Activated CD4-positive, alpha-beta T cell treated with anti-CD3 and anti-CD28 coated beads for 48 hours (primary cell): ENCODE data around the gene FZR1.
"Not testable (repeated sequence)": the region's sequence is repeated elsewhere in the genome, so short reads cannot be mapped to it uniquely, and the experiment has no call there.

ENCODE experiments used
- DNase-seq: peaks from one replicate; pipeline ENCODE4 v3.0.0-alpha.2; 2020

Gene FZR1

DNA sequence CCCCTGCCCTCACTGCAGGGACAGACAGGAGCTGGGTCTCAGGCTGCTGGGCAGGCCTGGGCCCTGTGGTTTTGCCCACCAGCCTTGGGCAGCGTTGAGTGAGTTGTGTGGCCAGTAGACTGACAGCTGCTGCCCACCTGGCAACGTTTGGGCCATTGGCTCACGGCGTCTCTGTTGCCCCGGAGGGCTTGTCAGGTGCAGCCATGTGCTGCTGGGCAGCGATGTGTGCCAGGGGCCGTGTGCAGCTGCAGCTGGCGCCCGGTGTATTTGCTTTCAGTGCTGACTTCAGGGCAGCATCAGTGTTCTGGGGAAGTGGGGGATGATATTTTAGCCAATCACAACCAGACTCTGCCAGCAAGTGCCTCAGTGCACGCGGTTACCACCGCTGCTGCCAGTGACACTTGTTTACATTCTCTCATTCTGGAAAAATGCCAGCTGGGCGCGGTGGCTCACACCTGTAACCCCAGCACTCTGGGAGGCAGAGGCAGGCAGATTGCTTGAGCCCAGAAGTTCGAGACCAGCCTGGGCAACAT, 10.6 kb downstream of the FZR1 start:
- peak; percentile 49 for DNase-seq

DNA sequence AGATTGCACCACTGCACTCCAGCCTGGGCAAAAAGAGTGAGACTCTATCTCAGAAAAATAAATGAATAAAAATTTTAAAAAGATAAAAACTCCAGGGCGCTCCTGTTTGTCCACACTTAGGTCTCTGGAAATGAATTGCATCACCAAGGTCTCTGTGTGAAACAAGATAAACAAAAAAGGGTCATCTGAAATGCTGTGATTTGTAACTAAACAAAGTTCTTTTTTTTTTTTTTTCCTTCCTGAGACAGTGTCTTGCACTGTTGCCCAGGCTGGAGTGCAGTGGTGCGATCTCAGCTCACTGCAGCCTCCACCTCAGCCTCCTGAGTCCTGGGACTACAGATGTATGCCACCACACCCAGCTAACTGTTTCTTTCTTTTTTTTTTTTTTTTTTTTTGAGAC, 11.5 kb downstream of the FZR1 start:
- DNase-seq, result no peak

DNA sequence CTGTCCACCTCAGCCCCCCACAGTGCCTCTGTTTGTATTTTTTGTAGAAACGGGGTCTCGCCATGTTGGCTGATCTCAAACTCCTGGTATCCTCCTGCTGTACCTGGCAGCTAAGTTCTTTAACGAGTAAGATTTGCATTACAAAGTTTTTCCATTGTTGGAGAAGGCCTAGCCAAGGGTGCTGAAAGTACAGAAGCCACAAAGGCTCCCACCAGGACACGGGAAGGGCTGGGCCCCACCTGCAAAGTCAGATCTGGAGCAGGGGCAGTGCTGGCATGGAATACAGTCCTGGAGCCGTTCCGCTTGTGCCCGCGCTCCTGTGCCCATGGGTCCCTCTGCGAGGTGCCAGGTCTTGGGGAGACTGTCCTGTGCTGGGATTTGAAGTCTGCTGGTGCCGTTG, 12.1 kb downstream of the FZR1 start:
- no peak for DNase-seq

DNA sequence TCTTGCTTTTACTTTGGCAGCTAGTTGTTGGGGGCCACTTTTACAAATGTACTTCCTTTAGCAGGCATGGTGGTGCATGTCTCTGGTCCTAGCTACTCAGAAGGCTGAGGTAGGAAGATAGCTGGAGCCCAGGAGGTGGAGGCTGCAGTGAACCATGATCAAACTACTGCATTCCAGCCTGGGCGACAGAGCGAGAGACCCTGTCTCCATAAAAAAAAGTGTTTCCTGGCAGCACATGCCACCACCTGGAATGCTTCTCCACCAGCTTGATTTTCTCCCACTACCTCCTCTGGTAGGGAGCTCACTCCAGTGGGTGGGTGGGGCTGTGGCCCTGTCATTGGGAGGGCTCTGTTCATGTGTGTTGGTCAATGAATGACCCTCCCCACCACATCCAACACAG, 12.5 kb downstream of the FZR1 start:
- DNase-seq, result no peak

DNA sequence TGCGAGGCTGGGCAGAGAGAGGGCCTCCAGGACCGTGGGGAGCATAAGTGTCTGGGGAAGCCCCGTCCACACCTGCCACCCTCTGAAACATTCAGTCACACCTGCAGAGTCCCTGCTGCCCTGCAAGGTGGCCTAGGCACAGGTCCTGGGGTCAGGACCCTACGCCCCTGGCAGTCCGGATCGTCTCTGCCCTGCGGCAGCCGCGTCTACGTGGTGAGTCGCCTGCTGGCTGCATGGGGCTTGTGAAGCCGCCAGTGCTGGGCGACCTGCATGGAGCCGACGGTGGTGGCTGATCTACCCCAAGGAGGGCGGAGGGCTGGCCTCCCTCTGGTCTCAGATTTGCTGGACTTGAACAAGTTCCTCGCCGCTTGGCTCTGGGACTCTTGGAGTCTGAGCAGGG, 13.0 kb downstream of the FZR1 start:
- DNase-seq, result no peak

DNA sequence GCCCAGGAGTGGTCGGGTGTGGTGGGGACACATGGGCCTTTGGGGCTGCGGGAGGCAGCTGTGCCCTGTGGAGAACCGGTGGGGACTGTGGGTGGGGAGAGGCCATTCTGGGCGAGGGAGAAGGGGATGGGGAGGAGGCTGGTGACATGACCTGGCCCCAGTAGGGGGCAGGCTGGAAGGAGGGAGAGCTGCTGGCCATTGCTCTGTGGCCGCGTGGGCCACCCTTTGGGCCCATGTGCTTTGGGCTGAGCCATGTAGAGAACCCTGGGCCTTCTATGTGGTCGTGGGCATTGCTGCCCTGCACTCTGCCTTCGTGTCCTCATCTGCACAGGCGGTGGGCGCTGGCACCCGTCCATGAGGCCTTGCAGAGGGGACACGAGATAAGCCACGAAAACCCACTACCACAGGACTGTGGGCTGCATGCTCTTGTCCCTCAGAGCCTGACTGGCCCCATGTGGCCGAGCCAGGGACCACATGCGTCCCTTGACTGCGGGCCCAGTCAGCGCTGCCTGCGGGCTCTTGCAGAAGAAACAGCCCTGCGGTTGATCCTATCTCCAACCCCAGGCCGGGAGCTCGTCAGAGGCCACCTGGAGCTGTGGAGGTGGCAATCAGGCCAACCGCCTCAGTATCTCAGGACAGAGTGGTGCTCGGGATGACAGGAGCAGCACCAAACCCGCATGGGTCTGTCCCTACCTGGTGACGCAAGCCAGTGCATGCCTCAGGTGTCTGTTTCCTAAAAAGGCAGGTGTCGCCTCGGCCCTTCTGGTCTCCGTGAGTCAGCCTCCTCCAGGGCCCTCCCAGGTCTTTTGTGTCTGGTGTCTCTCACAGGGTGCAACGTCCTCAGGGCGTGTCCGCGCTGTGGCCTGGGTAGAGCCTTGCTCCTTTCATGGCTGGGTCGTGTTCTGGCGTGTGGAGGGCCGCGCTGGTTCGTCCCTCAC, 14.3 kb downstream of the FZR1 start:
- no peak for DNase-seq

DNA sequence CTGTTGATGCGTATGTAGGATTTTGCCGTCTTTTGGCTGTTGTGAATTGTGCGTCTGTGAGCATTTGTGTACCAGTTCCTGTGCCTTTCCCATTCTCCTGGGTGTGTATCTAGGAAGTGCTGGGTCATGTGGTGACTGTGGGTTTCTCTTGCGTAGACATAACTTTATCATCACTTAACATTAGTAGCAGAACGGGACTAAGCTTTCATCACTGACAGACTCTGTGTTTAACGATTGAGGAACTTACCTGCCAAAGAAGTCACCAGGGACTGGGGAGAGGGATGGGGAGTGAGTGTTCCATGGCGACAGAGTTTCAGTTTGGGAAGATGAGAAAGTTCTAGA, 15.0 kb downstream of the FZR1 start:
- no peak for DNase-seq

DNA sequence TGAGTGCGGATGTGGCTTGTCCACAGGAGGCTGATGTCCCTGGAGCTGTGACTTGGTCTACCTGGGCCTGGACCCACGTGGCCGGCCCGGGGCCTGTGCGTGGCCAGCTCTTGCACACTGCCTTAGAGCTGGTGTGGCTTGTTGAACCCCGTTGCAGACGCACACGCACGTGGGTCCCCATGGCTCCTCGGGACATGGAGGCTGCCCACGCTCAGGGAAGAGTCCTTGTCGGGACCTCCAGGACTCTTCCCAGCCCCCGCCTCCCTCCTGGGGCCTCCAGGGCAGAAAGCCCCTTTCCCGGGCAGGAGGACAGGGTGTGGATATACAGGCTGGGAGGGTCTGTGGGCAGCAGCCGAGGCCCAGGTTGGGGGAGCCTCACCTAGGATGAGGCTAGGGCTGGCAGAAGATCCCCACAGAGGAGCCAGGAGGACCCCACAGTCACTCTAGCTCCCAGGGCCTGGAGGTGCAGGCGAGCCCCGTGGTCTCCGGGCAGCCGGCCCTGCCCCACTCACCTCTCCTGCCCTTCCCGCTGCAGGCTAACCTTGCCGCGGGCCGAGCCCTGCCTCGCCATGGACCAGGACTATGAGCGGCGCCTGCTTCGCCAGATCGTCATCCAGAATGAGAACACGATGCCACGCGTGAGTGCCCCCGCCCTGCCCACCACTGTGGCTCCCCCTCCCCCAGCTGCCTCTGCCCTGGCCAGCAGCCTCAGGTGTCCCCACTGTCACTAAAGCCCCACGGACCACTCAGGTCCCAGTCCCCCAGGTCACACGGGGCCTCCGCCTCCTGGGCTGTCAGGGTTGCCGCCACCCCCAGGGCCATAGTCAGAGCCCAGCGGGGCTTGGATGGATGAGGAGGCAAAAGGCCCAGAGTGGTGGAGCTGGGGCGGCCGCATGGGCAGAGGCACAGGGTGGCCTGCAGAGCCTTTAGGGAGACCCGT, 16.6 kb downstream of the FZR1 start:
- no peak for DNase-seq

DNA sequence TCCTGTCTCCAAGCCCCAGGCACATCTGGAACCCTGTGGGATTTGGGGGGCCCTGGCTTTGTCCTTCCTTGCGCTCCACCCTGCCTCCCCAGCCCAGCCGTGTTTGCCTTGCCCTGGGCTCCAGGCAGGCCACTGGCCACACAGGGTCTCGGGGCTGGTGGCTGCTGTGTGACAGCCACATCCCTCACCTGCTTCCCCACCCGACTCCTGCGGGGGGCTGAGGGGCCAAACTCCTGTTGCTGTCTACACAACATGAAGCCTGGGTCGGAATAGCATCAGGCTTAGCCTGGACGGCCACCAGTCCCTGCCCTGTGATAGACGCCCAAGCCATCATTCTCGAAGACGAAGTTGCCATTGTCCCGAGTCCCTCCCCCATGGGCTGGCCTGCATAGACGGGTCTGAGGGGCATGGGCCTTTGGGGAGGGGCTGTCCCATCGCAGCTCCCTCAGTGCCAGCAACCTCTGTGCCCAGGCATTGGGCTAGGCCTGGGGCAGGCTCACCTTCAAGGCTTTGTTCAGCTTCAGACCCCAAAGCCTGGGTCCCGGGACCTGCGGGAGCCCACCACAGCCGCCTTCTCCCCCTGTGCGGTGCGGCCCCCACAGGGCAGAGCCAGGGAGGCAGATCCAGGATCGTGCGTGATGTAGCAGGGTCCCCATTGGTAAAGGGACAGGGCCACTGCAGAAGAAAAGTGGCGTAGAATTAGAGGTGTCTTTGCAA, 17.4 kb downstream of the FZR1 start:
- no peak for DNase-seq

DNA sequence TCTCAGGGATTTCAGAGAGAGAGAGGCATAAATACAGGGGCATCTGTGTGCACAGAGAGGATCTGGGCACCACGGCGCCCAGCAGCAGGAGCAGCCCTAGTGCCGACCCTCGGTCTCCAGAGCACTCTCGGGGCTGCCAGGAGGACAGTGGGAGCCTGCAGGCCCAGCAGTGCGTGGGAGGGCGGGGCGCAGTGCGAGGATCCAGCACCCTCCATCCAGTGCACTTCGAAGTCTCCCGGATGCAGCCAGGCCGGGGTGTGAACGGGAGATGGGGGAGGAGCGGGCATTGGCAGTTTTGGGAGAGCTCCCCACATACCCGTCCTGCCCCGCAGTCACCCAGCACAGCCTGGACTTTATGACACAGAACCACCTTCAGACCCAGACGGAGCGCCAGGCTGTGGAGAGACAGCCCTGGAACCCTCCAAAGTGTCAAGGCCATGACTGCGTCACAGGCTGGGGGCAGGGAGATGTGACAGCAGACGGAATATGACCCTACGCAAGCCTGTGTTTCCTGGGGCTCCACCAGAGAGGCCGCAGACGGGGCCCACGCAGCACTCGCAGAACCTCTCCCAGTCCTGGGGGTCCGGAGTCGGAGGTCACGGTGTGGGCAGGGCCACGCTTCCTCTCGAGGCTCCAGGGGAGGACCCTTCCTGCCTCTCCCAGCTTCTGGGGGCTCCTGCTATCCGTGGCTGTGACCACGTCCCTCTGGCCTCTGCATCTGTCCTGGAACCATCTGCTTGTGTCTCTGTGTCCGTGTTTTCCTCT, 18.1 kb downstream of the FZR1 start:
- no peak for DNase-seq

DNA sequence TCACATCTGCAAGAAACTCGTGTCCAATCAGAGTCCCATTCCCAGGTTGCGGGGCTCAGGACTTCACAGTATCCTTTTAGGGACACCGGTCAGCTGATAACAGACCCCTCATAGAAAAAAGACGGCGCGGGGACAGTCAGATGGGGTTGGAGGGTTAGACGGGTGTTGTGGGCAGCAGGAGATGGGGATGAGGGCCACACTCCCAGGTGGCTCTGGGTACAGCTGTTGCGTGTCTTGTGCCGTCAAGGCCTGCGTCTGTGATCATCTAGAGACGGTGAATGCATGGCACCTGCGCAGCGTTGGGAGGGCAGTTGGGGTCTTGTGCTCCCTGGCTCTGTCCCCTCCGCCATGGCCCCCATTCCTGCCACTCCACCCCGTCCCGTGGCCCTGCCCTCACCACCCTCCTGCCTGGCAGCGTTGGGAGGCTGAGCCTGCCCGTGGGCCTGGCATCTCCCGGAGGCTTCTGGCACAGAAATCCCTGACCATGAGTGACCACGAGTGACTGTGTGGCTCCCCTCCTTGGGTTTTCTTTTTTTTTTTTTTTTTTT, 18.9 kb downstream of the FZR1 start:
- DNase-seq, result no peak

DNA sequence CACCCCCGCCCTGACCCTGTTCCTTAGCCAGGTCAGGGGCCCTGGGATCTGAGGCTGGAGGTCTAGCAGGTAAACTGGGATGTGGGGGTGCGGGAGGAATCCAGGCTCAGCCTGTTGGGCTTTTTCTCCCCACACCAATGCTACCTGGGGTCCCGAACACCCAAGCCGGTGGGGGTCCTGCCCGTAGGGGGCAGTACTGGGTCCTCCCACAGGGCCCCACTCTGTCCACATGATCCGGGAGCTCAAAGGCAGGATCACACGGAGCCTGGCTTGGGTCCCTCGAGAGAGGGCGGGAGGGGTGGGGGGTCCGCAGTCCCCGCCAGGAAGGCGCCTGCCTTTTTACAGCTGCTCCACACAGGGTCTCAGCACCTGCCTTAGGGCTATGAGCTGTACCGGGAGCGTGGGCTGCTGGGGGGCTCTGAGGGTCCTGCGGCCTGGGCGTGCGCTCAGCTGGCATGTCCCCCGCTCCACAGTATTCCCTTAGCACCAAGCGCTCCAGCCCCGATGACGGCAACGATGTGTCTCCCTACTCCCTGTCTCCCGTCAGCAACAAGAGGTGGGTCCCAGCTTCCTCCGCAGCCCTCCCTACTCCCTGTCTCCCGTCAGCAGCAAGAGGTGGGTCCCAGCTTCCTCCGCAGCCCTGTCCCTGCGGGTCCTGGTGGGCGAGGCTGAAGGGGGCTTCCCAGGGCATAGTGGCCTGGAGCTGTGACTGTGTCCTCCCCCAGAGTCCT, 20.6 kb downstream of the FZR1 start:
- no peak for DNase-seq

DNA sequence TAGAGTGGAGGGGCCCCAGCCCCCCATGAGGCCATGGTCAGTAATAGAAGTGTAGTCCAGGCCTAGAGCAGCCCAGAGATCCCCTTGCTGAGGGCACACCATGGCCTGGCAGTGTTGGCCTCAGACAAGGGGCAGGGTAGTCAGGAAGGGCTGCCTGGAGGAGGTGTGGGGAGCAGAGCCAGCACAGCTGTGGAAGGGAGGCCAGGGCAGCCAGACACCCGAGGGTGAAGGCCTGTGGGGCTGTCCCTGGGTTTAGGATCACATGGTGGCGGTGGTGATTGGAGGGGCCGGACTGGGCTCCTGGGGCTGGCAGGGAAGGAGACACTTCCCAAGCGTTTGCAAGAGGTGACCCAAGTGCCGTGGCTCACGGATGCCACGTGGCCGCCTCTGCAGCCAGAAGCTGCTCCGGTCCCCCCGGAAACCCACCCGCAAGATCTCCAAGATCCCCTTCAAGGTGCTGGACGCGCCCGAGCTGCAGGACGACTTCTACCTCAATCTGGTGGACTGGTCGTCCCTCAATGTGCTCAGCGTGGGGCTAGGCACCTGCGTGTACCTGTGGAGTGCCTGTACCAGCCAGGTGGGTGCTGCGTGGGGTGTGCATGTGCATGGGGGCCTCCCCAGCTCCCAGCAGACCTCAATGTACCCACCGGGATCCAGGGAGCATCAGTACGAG, 21.3 kb downstream of the FZR1 start:
- DNase-seq, result no peak

DNA sequence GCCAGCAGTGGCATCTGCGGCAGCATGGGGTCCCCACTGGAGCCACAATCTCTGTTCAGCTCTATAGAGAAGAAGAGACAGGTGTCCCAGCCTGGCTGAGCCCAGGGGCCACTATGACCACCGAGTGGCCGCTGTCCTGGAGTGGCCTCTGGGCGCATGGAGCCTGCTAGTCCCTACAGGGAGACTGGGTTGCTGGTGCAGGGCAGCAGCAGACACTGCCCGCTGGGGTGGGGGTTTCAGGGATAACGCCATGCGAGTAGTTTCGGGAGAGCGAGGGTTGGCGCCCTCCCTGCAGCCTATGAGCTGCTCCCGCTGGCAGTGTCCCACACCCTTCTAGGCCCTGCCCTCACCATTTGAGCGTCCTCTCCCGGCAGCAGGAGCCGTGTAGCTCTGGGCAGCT, 22.0 kb downstream of the FZR1 start:
- DNase-seq, result no peak

DNA sequence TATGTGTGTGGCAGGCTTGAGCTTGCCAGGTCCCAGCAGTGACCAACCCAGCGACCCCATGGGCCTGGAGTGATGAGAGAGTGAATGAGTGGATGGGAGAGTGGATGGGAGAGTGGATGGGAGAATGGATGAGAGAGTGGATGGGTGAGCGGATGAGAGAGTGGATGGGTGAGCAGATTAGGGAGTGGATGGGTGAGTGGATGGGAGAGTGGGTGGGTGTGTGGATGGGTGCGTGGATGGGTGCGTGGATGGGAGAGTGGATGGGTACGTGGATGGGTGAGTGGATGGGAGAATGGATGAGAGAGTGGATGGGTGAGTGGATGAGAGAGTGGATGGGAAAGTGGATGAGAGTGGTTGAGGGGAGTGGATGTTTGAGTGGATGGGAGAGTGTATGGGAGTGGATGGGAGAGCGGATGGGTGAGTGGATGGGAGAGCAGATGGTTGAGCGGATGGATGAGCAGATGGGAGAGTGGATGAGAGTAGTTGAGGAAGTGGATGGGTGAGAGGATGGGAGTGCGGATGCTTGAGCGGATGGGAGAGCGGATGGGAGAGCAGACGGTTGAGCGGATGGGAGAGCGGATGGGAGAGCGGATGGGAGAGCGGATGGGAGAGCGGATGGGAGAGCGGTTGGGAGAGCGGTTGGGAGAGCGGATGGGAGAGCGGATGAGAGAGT, 22.6 kb downstream of the FZR1 start:
- DNase-seq, result no peak

DNA sequence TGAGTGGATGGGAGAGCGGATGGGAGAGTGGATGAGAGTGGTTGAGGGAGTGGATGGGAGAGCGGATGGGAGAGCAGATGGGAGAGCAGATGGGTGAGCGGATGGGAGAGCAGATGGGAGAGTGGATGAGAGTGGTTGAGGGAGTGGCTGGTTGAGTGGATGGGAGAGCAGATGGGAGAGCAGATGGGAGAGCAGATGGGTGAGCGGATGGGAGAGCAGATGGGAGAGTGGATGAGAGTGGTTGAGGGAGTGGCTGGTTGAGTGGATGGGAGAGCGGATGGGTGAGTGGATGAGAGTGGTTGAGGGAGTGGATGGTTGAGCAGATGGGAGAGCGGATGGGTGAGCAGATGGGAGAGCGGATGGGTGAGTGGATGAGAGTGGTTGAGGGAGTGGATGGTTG, 23.2 kb downstream of the FZR1 start:
- DNase-seq, result not testable (repeated sequence)

DNA sequence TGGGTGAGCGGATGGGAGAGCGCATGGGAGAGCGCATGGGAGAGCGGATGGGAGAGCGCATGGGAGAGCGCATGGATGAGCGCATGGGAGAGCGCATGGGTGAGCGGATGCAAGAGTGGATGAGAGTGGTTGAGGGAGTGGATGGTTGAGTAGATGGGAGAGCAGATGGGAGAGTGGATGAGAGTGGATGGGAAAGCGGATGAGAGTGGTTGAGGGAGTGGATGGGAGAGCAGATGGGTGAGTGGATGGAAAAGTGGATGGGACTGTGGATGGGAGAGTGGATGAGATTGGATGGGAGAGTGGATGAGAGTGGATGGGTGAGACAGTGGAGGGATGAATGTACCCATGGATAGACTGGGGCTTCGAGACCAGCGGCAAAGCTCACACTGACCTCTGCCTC, 24.3 kb downstream of the FZR1 start:
- no peak for DNase-seq

DNA sequence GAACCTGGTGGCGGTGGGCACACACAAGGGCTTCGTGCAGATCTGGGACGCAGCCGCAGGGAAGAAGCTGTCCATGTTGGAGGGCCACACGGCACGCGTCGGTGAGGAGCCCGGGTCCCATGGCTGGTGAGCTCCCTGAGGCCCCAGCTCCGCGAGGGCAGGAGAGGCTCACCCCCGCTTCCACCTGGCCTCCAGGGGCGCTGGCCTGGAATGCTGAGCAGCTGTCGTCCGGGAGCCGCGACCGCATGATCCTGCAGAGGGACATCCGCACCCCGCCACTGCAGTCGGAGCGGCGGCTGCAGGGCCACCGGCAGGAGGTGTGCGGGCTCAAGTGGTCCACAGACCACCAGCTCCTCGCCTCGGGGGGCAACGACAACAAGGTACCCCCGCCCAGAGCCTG, 25.6 kb downstream of the FZR1 start:
- no peak for DNase-seq

DNA sequence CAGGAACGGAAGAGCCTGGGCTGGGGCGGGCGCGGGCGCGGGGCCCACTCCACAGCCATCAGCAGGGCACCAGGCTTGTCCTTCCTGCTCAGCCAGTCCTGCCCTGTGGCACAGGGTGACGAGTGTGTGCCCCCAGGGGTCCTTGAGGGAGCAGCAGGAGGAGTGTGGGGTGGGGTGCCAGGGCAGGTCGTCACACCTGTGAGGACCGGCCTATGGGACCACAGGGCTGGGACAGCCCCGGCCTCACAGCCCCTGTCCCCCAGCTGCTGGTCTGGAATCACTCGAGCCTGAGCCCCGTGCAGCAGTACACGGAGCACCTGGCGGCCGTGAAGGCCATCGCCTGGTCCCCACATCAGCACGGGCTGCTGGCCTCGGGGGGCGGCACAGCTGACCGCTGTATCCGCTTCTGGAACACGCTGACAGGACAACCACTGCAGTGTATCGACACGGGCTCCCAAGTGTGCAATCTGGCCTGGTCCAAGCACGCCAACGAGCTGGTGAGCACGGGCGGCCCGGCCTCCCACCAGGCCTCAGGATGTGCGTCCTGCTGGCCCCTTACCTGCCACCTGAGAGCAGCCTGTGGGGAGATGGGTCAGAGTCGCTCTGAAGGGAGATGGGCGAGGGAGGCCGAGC, 26.2 kb downstream of the FZR1 start:
- no peak for DNase-seq

DNA sequence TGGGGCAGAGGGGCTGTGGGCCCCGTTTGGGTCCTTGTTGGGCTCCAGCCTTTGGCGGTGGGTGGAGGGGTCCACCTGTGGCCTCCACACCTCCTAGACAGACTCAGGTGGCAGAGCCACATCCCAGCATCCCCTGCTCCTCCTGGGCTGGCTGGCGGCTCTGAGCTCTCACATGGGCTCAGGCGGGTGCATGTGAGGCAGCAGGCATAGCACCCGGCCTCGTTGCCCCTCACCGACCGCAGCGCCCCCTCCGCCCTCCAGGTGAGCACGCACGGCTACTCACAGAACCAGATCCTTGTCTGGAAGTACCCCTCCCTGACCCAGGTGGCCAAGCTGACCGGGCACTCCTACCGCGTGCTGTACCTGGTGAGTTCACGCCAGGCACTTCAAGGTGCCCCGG, 26.9 kb downstream of the FZR1 start:
- no peak for DNase-seq
